ENCODE data around the gene LPXN. TPM values are rescaled to one million over a fixed set of nuclear protein-coding genes. Genes with fewer than 3 reads are reported as not detected.
A peak's percentile ranks its signal among the peaks of the same experiment; 100 is the strongest.
"Not testable (repeated sequence)": the region's sequence is repeated elsewhere in the genome, so short reads cannot be mapped to it uniquely, and the experiment has no call there.

Gene LPXN
- total RNA-seq, 1 donor from 2014 or later, result 3.8 TPM

DNA sequence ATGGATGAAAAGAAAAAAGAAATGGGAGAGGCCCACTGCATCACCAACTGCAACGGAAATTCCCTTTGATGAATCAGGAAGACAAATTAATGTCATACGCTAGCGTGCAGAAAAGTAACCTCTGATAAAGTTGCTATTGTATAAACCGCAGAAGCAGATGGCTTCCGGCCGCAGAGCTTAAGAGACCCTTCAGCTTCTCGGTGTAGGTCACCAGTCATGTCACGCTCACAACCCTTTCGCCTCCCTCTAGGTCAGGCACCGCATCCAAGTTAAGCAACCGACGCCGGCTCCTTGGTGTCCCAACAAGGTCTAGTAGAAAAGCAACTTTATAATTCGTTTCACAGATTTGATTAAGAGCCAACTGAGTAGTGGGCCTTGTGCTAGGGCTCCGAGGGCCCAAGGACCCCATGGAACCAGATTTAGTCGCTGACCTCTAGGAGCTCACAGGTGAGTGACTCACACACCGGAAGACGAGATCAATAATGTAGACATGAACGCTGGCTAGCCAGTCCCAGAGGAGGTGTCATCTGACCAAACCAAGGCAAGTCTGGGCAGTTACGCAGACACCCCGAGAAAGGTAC lies 2.0 kb upstream of the LPXN start:
- Mint-ChIP-seq H3K9me3 (ENCODE audit: unreplicated experiment) (peaks cover 20% of the 10 kb centered on the region), H3K27me3 (ENCODE audit: unreplicated experiment) (peaks cover 22% of the 10 kb centered on the region), H3K36me3 (ENCODE audit: unreplicated experiment) (no peaks in the 10 kb centered on the region), H3K4me1 (ENCODE audit: low read depth, unreplicated experiment) (peaks cover 13% of the 10 kb centered on the region), H3K27ac (ENCODE audit: unreplicated experiment) (peak overlapping the region; percentile 100), H3K4me3 (ENCODE audit: unreplicated experiment) (peak overlapping the region; percentile 89)
- DNase-seq, result peak; percentile 41
- TF ChIP-seq, protein P1, sequence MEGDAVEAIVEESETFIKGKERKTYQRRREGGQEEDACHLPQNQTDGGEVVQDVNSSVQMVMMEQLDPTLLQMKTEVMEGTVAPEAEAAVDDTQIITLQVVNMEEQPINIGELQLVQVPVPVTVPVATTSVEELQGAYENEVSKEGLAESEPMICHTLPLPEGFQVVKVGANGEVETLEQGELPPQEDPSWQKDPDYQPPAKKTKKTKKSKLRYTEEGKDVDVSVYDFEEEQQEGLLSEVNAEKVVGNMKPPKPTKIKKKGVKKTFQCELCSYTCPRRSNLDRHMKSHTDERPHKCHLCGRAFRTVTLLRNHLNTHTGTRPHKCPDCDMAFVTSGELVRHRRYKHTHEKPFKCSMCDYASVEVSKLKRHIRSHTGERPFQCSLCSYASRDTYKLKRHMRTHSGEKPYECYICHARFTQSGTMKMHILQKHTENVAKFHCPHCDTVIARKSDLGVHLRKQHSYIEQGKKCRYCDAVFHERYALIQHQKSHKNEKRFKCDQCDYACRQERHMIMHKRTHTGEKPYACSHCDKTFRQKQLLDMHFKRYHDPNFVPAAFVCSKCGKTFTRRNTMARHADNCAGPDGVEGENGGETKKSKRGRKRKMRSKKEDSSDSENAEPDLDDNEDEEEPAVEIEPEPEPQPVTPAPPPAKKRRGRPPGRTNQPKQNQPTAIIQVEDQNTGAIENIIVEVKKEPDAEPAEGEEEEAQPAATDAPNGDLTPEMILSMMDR (IDR thresholded peaks at IDR 0.05; ENCODE audit: partially characterized antibody, unreplicated experiment), result no peak

GRCh38 chr11:58576887-58577471 lies 1.3 kb upstream of the LPXN start:
- peaks cover 20% of the 10 kb centered on the region for H3K9me3 Mint-ChIP-seq (ENCODE audit: unreplicated experiment)
- peak overlapping the region; percentile 89 for H3K4me3 Mint-ChIP-seq (ENCODE audit: unreplicated experiment)
- DNase-seq, result no peak
- peak overlapping the region; percentile 100 for H3K27ac Mint-ChIP-seq (ENCODE audit: unreplicated experiment)
- peaks cover 13% of the 10 kb centered on the region for H3K4me1 Mint-ChIP-seq (ENCODE audit: low read depth, unreplicated experiment)
- no peaks in the 10 kb centered on the region for H3K36me3 Mint-ChIP-seq (ENCODE audit: unreplicated experiment)
- TF ChIP-seq, protein P1 (IDR thresholded peaks at IDR 0.05; ENCODE audit: partially characterized antibody, unreplicated experiment), result no peak
- peaks cover 22% of the 10 kb centered on the region for H3K27me3 Mint-ChIP-seq (ENCODE audit: unreplicated experiment)

DNA sequence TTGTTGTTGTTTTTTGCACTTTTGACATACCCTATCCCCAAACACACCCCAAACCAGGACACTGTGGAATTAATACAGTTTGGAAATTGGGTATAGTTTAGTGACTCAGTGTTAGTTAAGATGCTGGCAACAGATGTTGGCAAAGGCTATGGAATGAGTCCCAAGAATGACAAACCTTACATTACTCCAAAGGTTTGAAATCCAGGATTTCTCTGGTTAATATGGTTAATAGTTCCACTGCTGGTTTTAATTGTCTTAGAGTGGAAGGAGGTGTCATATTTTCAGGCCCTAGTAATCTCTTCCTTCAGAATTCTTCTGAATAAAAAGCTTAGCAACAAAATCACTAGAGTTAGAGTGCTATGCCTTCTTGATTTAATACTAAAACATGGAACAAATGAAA lies 775 bp downstream of the LPXN start:
- peaks cover 15% of the 10 kb centered on the region for H3K9me3 Mint-ChIP-seq (ENCODE audit: unreplicated experiment)
- no peak overlapping the region for H3K27ac Mint-ChIP-seq (ENCODE audit: unreplicated experiment)
- H3K4me1 Mint-ChIP-seq (ENCODE audit: low read depth, unreplicated experiment), result peaks cover 6% of the 10 kb centered on the region
- no peaks in the 10 kb centered on the region for H3K36me3 Mint-ChIP-seq (ENCODE audit: unreplicated experiment)
- H3K4me3 Mint-ChIP-seq (ENCODE audit: unreplicated experiment), result no peak overlapping the region
- peaks cover 21% of the 10 kb centered on the region for H3K27me3 Mint-ChIP-seq (ENCODE audit: unreplicated experiment)
- TF ChIP-seq, protein P1 (IDR thresholded peaks at IDR 0.05; ENCODE audit: partially characterized antibody, unreplicated experiment), result no peak
- DNase-seq, result no peak

DNA sequence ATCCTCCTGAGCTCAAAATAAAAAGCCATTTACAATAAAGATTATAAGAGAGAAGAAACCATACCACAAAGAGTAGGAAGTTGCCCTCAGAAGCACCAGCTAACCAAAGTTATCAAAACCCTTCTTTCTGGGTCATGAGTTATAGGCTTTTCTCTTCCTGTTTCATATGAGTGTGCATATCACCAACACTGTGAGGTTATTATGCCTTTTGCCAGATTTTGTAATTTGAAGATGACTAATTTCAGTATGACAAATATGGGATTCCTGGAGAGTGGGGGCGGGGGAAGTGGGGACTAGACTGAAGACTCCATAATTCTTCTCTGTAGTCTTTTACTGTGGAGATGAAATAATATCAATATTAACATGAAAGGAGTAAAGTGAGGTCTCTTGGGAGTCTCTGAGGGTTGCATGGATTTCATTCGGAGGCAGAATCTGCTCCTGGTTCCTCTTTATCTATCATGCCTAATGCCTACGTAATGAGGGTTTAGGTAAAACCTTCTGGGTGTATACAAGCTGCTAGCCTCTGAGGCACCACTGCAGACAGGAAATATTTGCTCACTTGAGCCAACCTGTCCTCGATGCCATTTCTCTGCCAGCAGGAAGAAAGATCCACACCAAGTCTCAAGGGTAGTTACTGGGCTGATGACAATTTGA lies 2.1 kb downstream of the LPXN start:
- Mint-ChIP-seq H3K9me3 (ENCODE audit: unreplicated experiment) (peaks cover 10% of the 10 kb centered on the region), H3K4me1 (ENCODE audit: low read depth, unreplicated experiment) (peaks cover 6% of the 10 kb centered on the region), H3K36me3 (ENCODE audit: unreplicated experiment) (no peaks in the 10 kb centered on the region), H3K4me3 (ENCODE audit: unreplicated experiment) (no peak overlapping the region), H3K27me3 (ENCODE audit: unreplicated experiment) (peaks cover 14% of the 10 kb centered on the region), H3K27ac (ENCODE audit: unreplicated experiment) (no peak overlapping the region)
- no peak for DNase-seq
- TF ChIP-seq, protein P1 (IDR thresholded peaks at IDR 0.05; ENCODE audit: partially characterized antibody, unreplicated experiment), result no peak

DNA sequence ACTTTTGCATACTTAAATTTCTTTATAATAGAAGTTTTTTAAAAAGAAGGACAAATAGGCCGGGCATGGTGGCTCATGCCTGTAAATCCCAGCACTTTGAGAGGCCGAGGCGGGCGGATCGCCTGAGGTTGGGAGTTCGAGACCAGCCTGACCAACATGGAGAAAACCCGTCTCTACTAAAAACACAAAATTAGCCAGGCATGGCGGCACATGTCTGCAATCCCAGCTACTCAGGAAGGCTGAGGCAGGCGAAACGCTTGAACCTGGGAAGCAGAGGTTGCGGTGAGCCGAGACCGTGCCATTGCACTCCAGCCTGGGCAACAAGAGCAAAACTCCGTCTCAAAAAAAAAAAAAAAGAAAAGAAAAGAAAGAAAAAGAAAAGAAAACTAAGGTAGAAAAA lies 2.8 kb downstream of the LPXN start:
- not testable (repeated sequence) for DNase-seq; H3K4me3 Mint-ChIP-seq (ENCODE audit: unreplicated experiment); H3K36me3 Mint-ChIP-seq (ENCODE audit: unreplicated experiment); H3K4me1 Mint-ChIP-seq (ENCODE audit: low read depth, unreplicated experiment); H3K9me3 Mint-ChIP-seq (ENCODE audit: unreplicated experiment); H3K27ac Mint-ChIP-seq (ENCODE audit: unreplicated experiment); H3K27me3 Mint-ChIP-seq (ENCODE audit: unreplicated experiment)

Measured in glutamatergic neuron (in vitro differentiated cells).